ENCODE data around the gene TNS1.

Gene TNS1

DNA sequence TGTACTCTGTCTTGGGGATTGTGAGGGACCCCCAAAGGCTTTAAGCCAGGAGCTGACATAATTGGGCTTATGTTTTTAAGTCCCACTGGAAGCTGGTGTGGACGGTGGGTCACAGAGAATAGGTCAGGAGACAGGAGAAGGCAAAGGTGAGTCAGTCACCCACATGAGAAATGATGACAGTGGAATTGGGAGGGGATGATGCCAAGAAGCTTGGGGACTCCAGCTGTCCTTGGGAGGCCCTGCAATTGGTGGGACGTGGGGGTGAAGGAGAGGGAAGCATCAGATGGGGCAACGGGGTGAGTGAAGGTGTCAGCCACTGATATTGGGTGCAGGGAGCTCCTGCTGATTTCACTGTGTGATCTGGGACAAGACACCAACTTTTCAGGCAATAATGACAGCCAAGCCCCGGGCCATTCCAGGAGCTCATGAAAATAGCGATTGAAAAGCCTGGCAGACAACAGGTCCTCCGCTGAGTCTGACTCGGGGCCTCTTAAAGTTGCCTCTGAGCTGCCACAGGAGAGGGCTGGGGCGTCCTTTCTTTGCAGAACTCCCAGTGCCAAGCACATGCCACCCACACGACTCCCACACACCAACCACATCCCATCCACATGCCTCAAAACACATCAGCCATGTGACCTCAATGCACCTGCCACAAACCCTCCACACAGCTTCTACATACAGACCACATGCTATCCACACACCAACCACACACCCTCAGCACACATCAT lies 13.4 kb downstream of the TNS1 start:
- Histone ChIP-seq H3K9ac (ENCODE audit: low read depth, low read length) (no peak overlapping the region), H3K4me1 (ENCODE audit: control insufficient read depth, insufficient read depth, low read length) (peaks cover 2% of the 10 kb centered on the region)

DNA sequence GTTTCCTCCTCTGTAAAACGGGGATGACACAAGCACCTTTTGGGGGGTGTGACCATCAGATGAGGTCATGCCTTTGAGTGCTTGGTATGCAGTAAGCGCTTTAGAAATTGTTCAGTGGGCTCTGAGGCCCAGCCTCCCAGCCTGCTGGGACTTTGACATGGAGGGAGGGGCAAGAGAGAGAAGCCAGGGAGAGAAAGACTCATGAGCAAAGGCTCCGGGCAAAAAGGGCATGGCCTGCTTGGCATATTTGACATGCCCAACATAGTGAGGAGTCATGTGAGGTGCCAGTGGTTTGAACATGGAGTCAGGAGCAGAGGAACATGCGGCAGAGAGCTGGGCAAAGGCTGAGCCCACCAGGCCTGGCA lies 14.0 kb downstream of the TNS1 start:
- Histone ChIP-seq H3K4me3 (ENCODE audit: low read depth, low read length) (no peak overlapping the region), H3K27me3 (ENCODE audit: control insufficient read depth, insufficient read depth, low read length) (no peaks in the 10 kb centered on the region), H3K9ac (ENCODE audit: low read depth, low read length) (no peak overlapping the region), H3K4me1 (ENCODE audit: control insufficient read depth, insufficient read depth, low read length) (peaks cover 2% of the 10 kb centered on the region), H3K36me3 (ENCODE audit: control insufficient read depth, insufficient read depth, low read length) (no peaks in the 10 kb centered on the region), H3K9me3 (ENCODE audit: control insufficient read depth, insufficient read depth, low read length) (no peaks in the 10 kb centered on the region)

More for the DNA sequence above, 13.4 kb downstream of the TNS1 start:
- no peak overlapping the region for H3K4me3 ChIP-seq (ENCODE audit: low read depth, low read length)
- no peaks in the 10 kb centered on the region for H3K36me3 ChIP-seq (ENCODE audit: control insufficient read depth, insufficient read depth, low read length)
- H3K27me3 ChIP-seq (ENCODE audit: control insufficient read depth, insufficient read depth, low read length), result no peaks in the 10 kb centered on the region
- H3K9me3 ChIP-seq (ENCODE audit: control insufficient read depth, insufficient read depth, low read length), result no peaks in the 10 kb centered on the region

DNA sequence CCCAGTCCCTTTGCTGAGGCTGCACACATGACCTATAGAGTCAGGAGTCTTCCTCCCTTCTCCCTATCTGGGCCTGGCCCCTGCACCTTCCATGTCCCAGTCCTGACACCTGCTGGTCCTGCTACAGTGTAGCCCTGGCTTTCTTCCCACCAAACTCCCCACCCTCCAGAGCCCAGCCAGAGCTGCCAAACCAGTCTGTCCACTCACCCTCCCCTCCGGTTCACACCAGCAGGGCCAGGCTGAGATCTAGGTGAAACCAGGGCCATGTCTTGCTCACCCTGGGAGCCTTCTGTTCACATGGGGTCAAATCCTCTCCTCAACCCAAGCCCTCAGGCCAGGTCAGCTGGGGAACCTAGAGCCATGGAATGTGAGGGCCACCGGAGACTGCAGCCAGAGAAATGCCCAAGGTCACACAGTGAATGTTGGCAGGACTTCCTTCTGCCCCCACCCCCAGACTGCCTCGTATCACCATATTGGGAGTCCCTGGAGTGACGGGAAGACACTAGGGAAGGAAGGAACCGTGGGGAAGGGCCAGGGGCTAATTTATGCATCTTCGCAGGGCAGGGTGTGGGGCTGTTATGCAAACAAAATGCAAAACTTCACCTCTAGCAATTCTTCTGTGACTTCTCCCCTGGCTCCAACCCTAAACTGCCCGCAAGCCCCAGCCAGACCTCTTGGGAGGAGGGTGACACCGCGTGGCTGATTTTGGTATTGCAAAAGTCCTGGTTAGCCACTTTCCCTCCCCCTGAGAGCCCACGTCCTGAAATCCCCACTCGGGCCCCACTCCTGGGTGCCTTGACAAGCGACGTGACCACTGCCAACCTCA lies 14.6 kb downstream of the TNS1 start:
- Histone ChIP-seq H3K9me3 (ENCODE audit: control insufficient read depth, insufficient read depth, low read length) (no peaks in the 10 kb centered on the region), H3K4me1 (ENCODE audit: control insufficient read depth, insufficient read depth, low read length) (peaks cover 2% of the 10 kb centered on the region), H3K4me3 (ENCODE audit: low read depth, low read length) (peak overlapping the region; percentile 35), H3K27me3 (ENCODE audit: control insufficient read depth, insufficient read depth, low read length) (no peaks in the 10 kb centered on the region), H3K9ac (ENCODE audit: low read depth, low read length) (no peak overlapping the region), H3K36me3 (ENCODE audit: control insufficient read depth, insufficient read depth, low read length) (no peaks in the 10 kb centered on the region)

DNA sequence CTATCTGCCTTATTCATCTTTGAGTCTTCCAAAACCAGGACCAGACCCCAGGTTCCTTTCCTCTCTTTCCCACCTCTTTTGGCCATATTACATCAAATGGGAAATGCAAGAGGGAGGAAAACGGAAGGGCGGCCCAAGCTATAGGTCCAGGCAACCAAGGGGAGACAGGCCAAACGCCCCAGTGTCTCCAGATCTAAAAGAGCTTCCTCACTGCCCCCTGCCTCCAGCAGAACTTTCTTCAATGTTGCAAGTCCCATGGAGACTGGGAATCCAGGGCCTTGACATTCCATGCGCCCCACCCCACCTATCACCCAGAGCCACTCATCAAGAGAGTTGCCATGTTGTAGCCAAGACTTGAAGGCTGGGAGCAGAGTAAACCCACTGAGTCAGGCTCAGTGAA lies 15.4 kb downstream of the TNS1 start:
- no peak overlapping the region for H3K4me3 ChIP-seq (ENCODE audit: low read depth, low read length)
- H3K36me3 ChIP-seq (ENCODE audit: control insufficient read depth, insufficient read depth, low read length), result no peaks in the 10 kb centered on the region
- no peaks in the 10 kb centered on the region for H3K27me3 ChIP-seq (ENCODE audit: control insufficient read depth, insufficient read depth, low read length)
- no peaks in the 10 kb centered on the region for H3K9me3 ChIP-seq (ENCODE audit: control insufficient read depth, insufficient read depth, low read length)
- peaks cover 2% of the 10 kb centered on the region for H3K4me1 ChIP-seq (ENCODE audit: control insufficient read depth, insufficient read depth, low read length)
- H3K9ac ChIP-seq (ENCODE audit: low read depth, low read length), result no peak overlapping the region

DNA sequence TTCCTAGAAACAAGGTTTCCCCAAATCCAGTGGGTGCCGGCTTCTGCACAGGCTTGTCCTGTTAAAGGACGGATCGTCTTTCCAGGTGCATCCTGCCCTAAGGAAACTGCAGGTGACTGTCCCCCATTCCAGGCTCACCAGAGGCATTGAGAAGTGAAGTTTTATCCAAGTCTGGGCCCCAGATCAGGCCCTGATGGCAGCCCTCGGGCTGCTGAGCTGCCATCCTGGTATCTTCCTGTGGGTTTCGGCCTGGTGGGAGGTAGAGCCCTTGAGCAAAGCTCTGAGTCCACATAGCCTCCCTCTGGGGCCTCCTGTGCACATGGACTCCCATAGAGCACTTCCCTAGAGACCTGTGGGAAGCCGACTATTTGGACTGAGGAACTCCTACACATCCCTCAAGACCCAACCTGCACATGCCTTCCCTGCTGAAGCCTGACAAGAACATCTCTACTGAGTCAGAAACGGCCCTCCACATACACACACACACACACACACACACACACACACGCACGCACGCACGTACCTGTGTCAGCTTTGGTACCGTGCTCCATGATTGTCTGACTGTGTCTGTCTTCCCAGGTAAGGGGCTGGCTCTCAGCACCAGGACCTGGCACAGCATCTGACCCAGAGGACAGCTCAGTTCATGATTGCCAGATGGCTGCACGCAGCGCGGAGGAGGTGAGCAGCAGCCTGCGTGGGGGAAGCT lies 16.4 kb downstream of the TNS1 start:
- no peaks in the 10 kb centered on the region for H3K36me3 ChIP-seq (ENCODE audit: control insufficient read depth, insufficient read depth, low read length)
- no peaks in the 10 kb centered on the region for H3K9me3 ChIP-seq (ENCODE audit: control insufficient read depth, insufficient read depth, low read length)
- H3K9ac ChIP-seq (ENCODE audit: low read depth, low read length), result no peak overlapping the region
- no peaks in the 10 kb centered on the region for H3K27me3 ChIP-seq (ENCODE audit: control insufficient read depth, insufficient read depth, low read length)
- peaks cover 2% of the 10 kb centered on the region for H3K4me1 ChIP-seq (ENCODE audit: control insufficient read depth, insufficient read depth, low read length)
- H3K4me3 ChIP-seq (ENCODE audit: low read depth, low read length), result no peak overlapping the region

DNA sequence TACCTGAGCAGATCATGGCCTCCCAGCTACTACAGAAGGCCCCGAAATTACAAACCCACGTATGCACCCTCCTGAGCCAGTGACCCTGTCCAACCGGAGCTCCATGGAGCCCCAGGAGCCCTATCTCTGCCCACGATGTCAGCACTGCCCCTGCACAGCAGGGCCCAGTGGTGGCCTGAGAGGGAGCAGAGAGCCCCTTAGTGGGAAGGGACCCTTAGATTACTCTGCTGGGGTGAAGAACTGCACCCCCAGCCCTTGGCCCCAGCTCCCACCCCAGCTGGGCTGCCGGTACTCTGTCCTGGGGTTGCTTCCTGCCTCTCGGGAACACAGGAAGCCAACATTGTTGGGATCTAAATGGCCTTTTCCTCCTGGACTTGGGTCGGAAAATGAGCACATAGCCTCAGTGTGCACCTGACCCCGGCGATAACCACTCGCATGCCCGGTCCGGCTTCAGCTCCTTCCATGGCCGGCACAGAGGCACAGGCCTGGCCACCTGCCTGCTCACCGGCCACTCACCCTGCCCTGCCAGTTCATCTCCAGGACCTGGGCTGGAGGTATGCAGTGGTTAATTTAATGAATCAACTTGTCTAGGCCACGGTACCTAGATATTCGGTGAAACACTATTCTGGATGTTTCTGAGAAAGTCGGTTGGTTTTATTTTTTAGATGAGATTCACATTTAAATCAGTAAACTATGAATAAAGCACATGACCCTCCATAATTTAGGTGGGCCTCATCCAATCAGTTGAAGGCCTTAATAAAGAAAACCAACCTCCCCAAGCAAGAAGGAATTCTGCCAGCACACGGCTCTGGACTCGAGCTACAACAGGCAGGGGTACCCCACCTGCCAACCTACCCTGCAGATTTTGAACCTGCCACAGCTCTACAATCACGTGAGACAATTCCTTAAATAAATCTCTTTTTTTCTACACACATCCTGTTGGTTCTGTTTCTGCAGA lies 19.2 kb downstream of the TNS1 start:
- H3K9me3 ChIP-seq (ENCODE audit: control insufficient read depth, insufficient read depth, low read length), result no peaks in the 10 kb centered on the region
- peaks cover 6% of the 10 kb centered on the region for H3K27me3 ChIP-seq (ENCODE audit: control insufficient read depth, insufficient read depth, low read length)
- H3K36me3 ChIP-seq (ENCODE audit: control insufficient read depth, insufficient read depth, low read length), result no peaks in the 10 kb centered on the region
- no peak overlapping the region for H3K9ac ChIP-seq (ENCODE audit: low read depth, low read length)
- H3K4me3 ChIP-seq (ENCODE audit: low read depth, low read length), result no peak overlapping the region
- H3K4me1 ChIP-seq (ENCODE audit: control insufficient read depth, insufficient read depth, low read length), result peaks cover 6% of the 10 kb centered on the region

DNA sequence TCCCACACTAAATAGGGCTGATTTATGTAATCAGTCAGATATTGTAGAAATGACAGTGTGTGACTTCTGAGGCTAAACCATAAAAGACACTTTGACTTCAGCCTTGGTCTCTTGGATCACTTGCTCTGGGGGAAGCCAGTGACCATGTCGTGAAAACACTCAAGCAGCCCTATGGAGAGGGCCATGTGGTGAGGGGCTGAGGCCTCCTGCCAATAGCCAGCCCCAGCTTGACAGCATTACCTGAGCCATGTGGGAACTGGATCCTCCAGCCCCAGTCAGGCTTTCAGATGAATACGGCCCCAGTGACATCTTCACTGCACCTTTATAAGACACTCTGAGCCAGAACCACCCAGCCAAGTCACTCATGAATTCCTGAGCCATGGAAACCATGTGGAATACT lies 20.8 kb downstream of the TNS1 start:
- Histone ChIP-seq H3K4me3 (ENCODE audit: low read depth, low read length) (no peak overlapping the region), H3K4me1 (ENCODE audit: control insufficient read depth, insufficient read depth, low read length) (peaks cover 7% of the 10 kb centered on the region), H3K9me3 (ENCODE audit: control insufficient read depth, insufficient read depth, low read length) (no peaks in the 10 kb centered on the region), H3K27me3 (ENCODE audit: control insufficient read depth, insufficient read depth, low read length) (peaks cover 16% of the 10 kb centered on the region), H3K9ac (ENCODE audit: low read depth, low read length) (no peak overlapping the region), H3K36me3 (ENCODE audit: control insufficient read depth, insufficient read depth, low read length) (no peaks in the 10 kb centered on the region)

DNA sequence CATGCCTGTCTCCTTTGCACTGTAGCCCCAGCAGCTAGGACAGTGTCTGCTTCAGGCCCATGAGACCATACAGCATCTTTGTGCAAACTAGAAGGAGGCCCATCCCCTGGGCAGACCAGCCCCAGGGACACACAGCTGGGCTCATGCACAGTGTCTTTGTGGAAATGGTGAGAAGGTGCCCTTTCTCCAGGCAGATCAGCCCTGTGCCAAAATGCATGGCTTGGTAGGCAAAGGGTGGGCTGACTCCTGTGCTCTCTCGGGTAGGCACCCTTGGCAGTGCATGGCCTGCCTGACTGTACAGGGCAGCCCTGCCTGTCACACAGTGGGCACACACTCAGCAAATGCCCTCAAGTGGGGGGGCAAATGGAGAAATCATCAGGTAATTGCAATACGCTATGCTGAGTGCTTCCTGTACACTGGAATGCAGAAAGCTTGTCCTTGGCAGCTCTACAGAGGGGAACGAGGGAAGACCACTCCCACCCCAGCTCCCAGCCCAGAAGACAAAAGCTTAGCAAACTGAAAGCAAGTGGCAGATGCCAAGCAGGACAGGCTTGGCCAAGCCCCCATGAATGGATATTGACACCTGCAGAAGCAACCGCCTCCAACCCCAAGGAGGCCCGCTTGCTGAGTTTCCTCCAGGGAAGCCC lies 21.6 kb downstream of the TNS1 start:
- H3K36me3 ChIP-seq (ENCODE audit: control insufficient read depth, insufficient read depth, low read length), result no peaks in the 10 kb centered on the region
- peaks cover 21% of the 10 kb centered on the region for H3K27me3 ChIP-seq (ENCODE audit: control insufficient read depth, insufficient read depth, low read length)
- H3K9me3 ChIP-seq (ENCODE audit: control insufficient read depth, insufficient read depth, low read length), result no peaks in the 10 kb centered on the region
- no peak overlapping the region for H3K9ac ChIP-seq (ENCODE audit: low read depth, low read length)
- H3K4me3 ChIP-seq (ENCODE audit: low read depth, low read length), result no peak overlapping the region
- H3K4me1 ChIP-seq (ENCODE audit: control insufficient read depth, insufficient read depth, low read length), result peaks cover 7% of the 10 kb centered on the region

DNA sequence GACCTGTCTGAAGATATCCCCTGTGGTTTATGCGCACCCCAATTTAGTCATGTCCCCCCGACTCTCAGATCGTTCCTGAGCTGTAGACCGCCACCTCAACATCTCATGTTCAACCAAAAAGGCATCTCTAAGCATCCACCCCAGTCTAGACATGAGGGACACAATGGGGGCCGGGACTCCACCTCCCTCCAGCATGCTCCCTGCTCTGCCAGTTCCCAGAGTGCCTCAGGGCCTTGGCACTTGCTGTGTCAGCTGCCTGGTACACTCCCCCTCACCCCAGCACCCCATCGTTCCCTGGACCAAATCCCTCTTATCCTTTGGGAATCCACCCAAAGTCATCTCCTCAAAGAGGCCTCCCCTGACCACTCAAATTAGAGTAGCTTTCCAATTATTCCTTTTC lies 22.2 kb downstream of the TNS1 start:
- Histone ChIP-seq H3K4me1 (ENCODE audit: control insufficient read depth, insufficient read depth, low read length) (peaks cover 7% of the 10 kb centered on the region), H3K36me3 (ENCODE audit: control insufficient read depth, insufficient read depth, low read length) (no peaks in the 10 kb centered on the region), H3K9ac (ENCODE audit: low read depth, low read length) (no peak overlapping the region), H3K9me3 (ENCODE audit: control insufficient read depth, insufficient read depth, low read length) (no peaks in the 10 kb centered on the region), H3K4me3 (ENCODE audit: low read depth, low read length) (no peak overlapping the region), H3K27me3 (ENCODE audit: control insufficient read depth, insufficient read depth, low read length) (peaks cover 21% of the 10 kb centered on the region)

DNA sequence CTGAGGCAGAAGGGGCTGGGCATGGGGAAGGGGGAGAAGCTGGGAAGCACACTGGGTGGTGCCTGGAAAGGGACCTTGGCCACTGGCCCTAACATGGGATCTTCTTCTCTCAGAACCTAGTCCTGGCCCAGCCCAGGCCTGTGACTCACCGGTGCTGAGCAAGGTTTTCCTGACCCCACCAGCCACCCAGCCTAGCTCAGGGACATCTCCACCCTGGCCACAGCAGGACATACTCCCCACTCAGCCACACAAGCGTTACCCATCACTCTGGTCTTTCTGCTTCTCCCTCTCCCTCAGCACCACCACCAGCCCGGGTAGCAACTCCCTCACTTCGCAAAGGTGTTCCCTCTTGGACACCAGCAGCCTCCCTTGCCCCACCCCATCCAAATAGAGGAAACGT lies 22.8 kb downstream of the TNS1 start:
- Histone ChIP-seq H3K36me3 (ENCODE audit: control insufficient read depth, insufficient read depth, low read length) (no peaks in the 10 kb centered on the region), H3K27me3 (ENCODE audit: control insufficient read depth, insufficient read depth, low read length) (peaks cover 21% of the 10 kb centered on the region), H3K9me3 (ENCODE audit: control insufficient read depth, insufficient read depth, low read length) (no peaks in the 10 kb centered on the region), H3K9ac (ENCODE audit: low read depth, low read length) (no peak overlapping the region), H3K4me3 (ENCODE audit: low read depth, low read length) (no peak overlapping the region), H3K4me1 (ENCODE audit: control insufficient read depth, insufficient read depth, low read length) (peaks cover 7% of the 10 kb centered on the region)

All from iPS-15b (cell line).